Measurements from ENCODE around the gene DIAPH3. TPM values are rescaled to one million over a fixed set of nuclear protein-coding genes. Genes with fewer than 3 reads are reported as not detected.
"Not testable (repeated sequence)": the region's sequence is repeated elsewhere in the genome, so short reads cannot be mapped to it uniquely, and the experiment has no call there.

The DIAPH3 gene
- total RNA-seq, 2 experiments from 2014 or later, result 28.5 to 29.3 TPM

- Mint-ChIP-seq H3K27ac (no peak overlapping the region), H3K4me3 (no peak overlapping the region), H3K36me3 (ENCODE audit: low read depth) (peaks cover 8% of the 10 kb centered on the region), H3K4me1 (no peaks in the 10 kb centered on the region), H3K27me3 (no peaks in the 10 kb centered on the region), H3K9me3 (ENCODE audit: low read depth) (no peaks in the 10 kb centered on the region)
- POLR2A ChIA-PET, result no interaction called here
- no peak for ATAC-seq
- DNase-seq, result no peak
- CTCF ChIA-PET, result no interaction called here
- intact Hi-C loops (cut with DNase I, micrococcal nuclease), result no loop called here
These were observed 73.2 kb downstream of the DIAPH3 start for GRCh38 chr13:60090574-60090973.

- ATAC-seq; H3K4me1 Mint-ChIP-seq; H3K9me3 Mint-ChIP-seq (ENCODE audit: low read depth); H3K27me3 Mint-ChIP-seq; H3K36me3 Mint-ChIP-seq (ENCODE audit: low read depth); DNase-seq; POLR2A ChIA-PET; intact Hi-C loops (cut with DNase I, micrococcal nuclease); CTCF ChIA-PET; H3K27ac Mint-ChIP-seq; H3K4me3 Mint-ChIP-seq: not testable (repeated sequence)
These were observed 79.9 kb downstream of the DIAPH3 start for GRCh38 chr13:60083780-60084179.

- Mint-ChIP-seq H3K4me3 (no peak overlapping the region), H3K4me1 (no peaks in the 10 kb centered on the region), H3K36me3 (ENCODE audit: low read depth) (no peaks in the 10 kb centered on the region), H3K27me3 (peaks cover 4% of the 10 kb centered on the region), H3K9me3 (ENCODE audit: low read depth) (no peaks in the 10 kb centered on the region), H3K27ac (no peak overlapping the region)
- intact Hi-C loops (cut with DNase I, micrococcal nuclease), result no loop called here
- ATAC-seq, result no peak
- ChIA-PET CTCF (no interaction called here), POLR2A (no interaction called here)
- DNase-seq, result no peak
These were observed 82.9 kb downstream of the DIAPH3 start for GRCh38 chr13:60080850-60081249.

GRCh38 chr13:60078226-60078625 lies 85.5 kb downstream of the DIAPH3 start:
- Mint-ChIP-seq H3K36me3 (ENCODE audit: low read depth) (no peaks in the 10 kb centered on the region), H3K27me3 (peaks cover 4% of the 10 kb centered on the region), H3K4me3 (no peak overlapping the region), H3K9me3 (ENCODE audit: low read depth) (no peaks in the 10 kb centered on the region), H3K4me1 (no peaks in the 10 kb centered on the region), H3K27ac (no peak overlapping the region)
- intact Hi-C loops (cut with DNase I, micrococcal nuclease), result no loop called here
- no peak for DNase-seq
- ChIA-PET POLR2A (no interaction called here), CTCF (no interaction called here)
- ATAC-seq, result no peak

GRCh38 chr13:60075850-60076249 lies 87.9 kb downstream of the DIAPH3 start:
- Mint-ChIP-seq H3K4me1 (no peaks in the 10 kb centered on the region), H3K36me3 (ENCODE audit: low read depth) (no peaks in the 10 kb centered on the region), H3K9me3 (ENCODE audit: low read depth) (no peaks in the 10 kb centered on the region), H3K4me3 (no peak overlapping the region), H3K27ac (no peak overlapping the region), H3K27me3 (peaks cover 4% of the 10 kb centered on the region)
- ChIA-PET POLR2A (no interaction called here), CTCF (no interaction called here)
- no peak for DNase-seq
- intact Hi-C loops (cut with DNase I, micrococcal nuclease), result no loop called here
- no peak for ATAC-seq

- DNase-seq (no peak), ATAC-seq (no peak)
- Mint-ChIP-seq H3K36me3 (ENCODE audit: low read depth) (no peaks in the 10 kb centered on the region), H3K27me3 (peaks cover 4% of the 10 kb centered on the region), H3K4me1 (no peaks in the 10 kb centered on the region), H3K4me3 (no peak overlapping the region), H3K27ac (no peak overlapping the region), H3K9me3 (ENCODE audit: low read depth) (peaks cover 2% of the 10 kb centered on the region)
- POLR2A ChIA-PET, result no interaction called here
- CTCF ChIA-PET, result interaction anchor here (0.6 kb wide), 1 partner anchor 20 kb away, joined by 3 read pairs; no protein-coding TSS in a partner anchor
- intact Hi-C loops (cut with DNase I, micrococcal nuclease), result no loop called here
These were observed 89.3 kb downstream of the DIAPH3 start for GRCh38 chr13:60074397-60074796.

- H3K27ac Mint-ChIP-seq, result no peak overlapping the region
- intact Hi-C loops (cut with DNase I, micrococcal nuclease), result no loop called here
- H3K4me1 Mint-ChIP-seq, result peaks cover 4% of the 10 kb centered on the region
- no peak for ATAC-seq
- no peaks in the 10 kb centered on the region for H3K36me3 Mint-ChIP-seq (ENCODE audit: low read depth)
- H3K4me3 Mint-ChIP-seq, result no peak overlapping the region
- CTCF ChIA-PET, result no interaction called here
- DNase-seq, result no peak
- no peaks in the 10 kb centered on the region for H3K27me3 Mint-ChIP-seq
- POLR2A ChIA-PET, result no interaction called here
- peaks cover 2% of the 10 kb centered on the region for H3K9me3 Mint-ChIP-seq (ENCODE audit: low read depth)
These were observed 97.5 kb downstream of the DIAPH3 start for GRCh38 chr13:60066226-60066625.

GRCh38 chr13:60062502-60062901 lies 101.2 kb downstream of the DIAPH3 start:
- POLR2A ChIA-PET, result no interaction called here
- CTCF ChIA-PET, result no interaction called here
- Mint-ChIP-seq H3K36me3 (ENCODE audit: low read depth) (no peaks in the 10 kb centered on the region), H3K4me3 (no peak overlapping the region), H3K27ac (no peak overlapping the region), H3K27me3 (no peaks in the 10 kb centered on the region), H3K9me3 (ENCODE audit: low read depth) (no peaks in the 10 kb centered on the region), H3K4me1 (peaks cover 5% of the 10 kb centered on the region)
- ATAC-seq (no peak), DNase-seq (no peak)
- intact Hi-C loops (cut with DNase I, micrococcal nuclease), result no loop called here

GRCh38 chr13:60061737-60062136 lies 102.0 kb downstream of the DIAPH3 start:
- H3K4me1 Mint-ChIP-seq, result peaks cover 5% of the 10 kb centered on the region
- POLR2A ChIA-PET, result no interaction called here
- DNase-seq, result no peak
- no peak overlapping the region for H3K4me3 Mint-ChIP-seq
- H3K36me3 Mint-ChIP-seq (ENCODE audit: low read depth), result no peaks in the 10 kb centered on the region
- intact Hi-C loops (cut with DNase I, micrococcal nuclease), result no loop called here
- H3K27ac Mint-ChIP-seq, result no peak overlapping the region
- H3K9me3 Mint-ChIP-seq (ENCODE audit: low read depth), result no peaks in the 10 kb centered on the region
- CTCF ChIA-PET, result no interaction called here
- no peak for ATAC-seq
- H3K27me3 Mint-ChIP-seq, result no peaks in the 10 kb centered on the region

GRCh38 chr13:60051754-60052285 lies 111.9 kb downstream of the DIAPH3 start:
- Mint-ChIP-seq H3K27me3 (no peaks in the 10 kb centered on the region), H3K4me3 (no peak overlapping the region), H3K4me1 (no peaks in the 10 kb centered on the region), H3K27ac (no peak overlapping the region), H3K36me3 (ENCODE audit: low read depth) (no peaks in the 10 kb centered on the region), H3K9me3 (ENCODE audit: low read depth) (no peaks in the 10 kb centered on the region)
- intact Hi-C loops (cut with DNase I, micrococcal nuclease), result no loop called here
- ChIA-PET POLR2A (no interaction called here), CTCF (no interaction called here)
- DNase-seq, result no peak
- ATAC-seq, result no peak

- DNase-seq; H3K36me3 Mint-ChIP-seq (ENCODE audit: low read depth); H3K4me1 Mint-ChIP-seq; CTCF ChIA-PET; H3K27me3 Mint-ChIP-seq; H3K9me3 Mint-ChIP-seq (ENCODE audit: low read depth); H3K4me3 Mint-ChIP-seq; POLR2A ChIA-PET; intact Hi-C loops (cut with DNase I, micrococcal nuclease); H3K27ac Mint-ChIP-seq; ATAC-seq: not testable (repeated sequence)
These were observed 115.4 kb downstream of the DIAPH3 start for GRCh38 chr13:60048353-60048752.

- Mint-ChIP-seq H3K9me3 (ENCODE audit: low read depth) (no peaks in the 10 kb centered on the region), H3K4me3 (no peak overlapping the region), H3K27ac (no peak overlapping the region), H3K4me1 (no peaks in the 10 kb centered on the region), H3K27me3 (no peaks in the 10 kb centered on the region), H3K36me3 (ENCODE audit: low read depth) (no peaks in the 10 kb centered on the region)
- DNase-seq (no peak), ATAC-seq (no peak)
- CTCF ChIA-PET, result no interaction called here
- intact Hi-C loops (cut with DNase I, micrococcal nuclease), result no loop called here
- POLR2A ChIA-PET, result no interaction called here
These were observed 115.8 kb downstream of the DIAPH3 start for GRCh38 chr13:60047918-60048317.

- ChIA-PET CTCF (interaction anchor here (0.9 kb wide), 1 partner anchor 50 kb away, joined by 3 read pairs; no protein-coding TSS in a partner anchor), POLR2A (no interaction called here)
- Mint-ChIP-seq H3K36me3 (ENCODE audit: low read depth) (no peaks in the 10 kb centered on the region), H3K9me3 (ENCODE audit: low read depth) (no peaks in the 10 kb centered on the region), H3K27me3 (no peaks in the 10 kb centered on the region), H3K4me1 (no peaks in the 10 kb centered on the region), H3K27ac (no peak overlapping the region), H3K4me3 (no peak overlapping the region)
- DNase-seq (no peak), ATAC-seq (no peak)
- intact Hi-C loops (cut with DNase I, micrococcal nuclease), result no loop called here
These were observed 119.4 kb downstream of the DIAPH3 start for GRCh38 chr13:60044321-60044720.

Data from activated CD4-positive, alpha-beta T cell treated with anti-CD3 and anti-CD28 coated beads for 36 hours (primary cell).